ENCODE data around the gene ZNF665. TPM values are rescaled to one million over a fixed set of nuclear protein-coding genes. Genes with fewer than 3 reads are reported as not detected.

ZNF665 gene
- total and polyA plus RNA-seq, 8 donors, result 0.72 to 9.5 (median 2.0) TPM

- TF ChIP-seq POLR2A (IDR thresholded peaks at IDR 0.05) (no peak), EP300 (IDR thresholded peaks at IDR 0.05) (no peak), POLR2AphosphoS5 (IDR thresholded peaks at IDR 0.05) (no peak), CTCF (IDR thresholded peaks at IDR 0.05) (no peak)
- intact Hi-C loops (cut with DNase I; ENCODE audit: low total_unique reads), result no loop called here
- Histone ChIP-seq H3K4me1 (no peaks in the 10 kb centered on the region), H3K4me3 (no peak overlapping the region), H3K9me3 (peaks cover 46 to 94% (median 82%) of the 10 kb centered on the region in 4 donors), H3K27ac (no peak overlapping the region), H3K27me3 (no peaks in the 10 kb centered on the region), H3K36me3 (peaks cover 44 to 95% (median 95%) of the 10 kb centered on the region in 4 donors)
- no peak for DNase-seq
Measured at GRCh38 chr19:53147645-53148044, 45.5 kb downstream of the ZNF665 start.

- DNase-seq, result no peak
- Histone ChIP-seq H3K9me3 (peaks cover 43 to 95% (median 78%) of the 10 kb centered on the region in 4 donors), H3K36me3 (peaks cover 18 to 43% (median 40%) of the 10 kb centered on the region in 4 donors), H3K4me3 (no peak overlapping the region), H3K27ac (no peak overlapping the region), H3K27me3 (no peaks in the 10 kb centered on the region), H3K4me1 (no peaks in the 10 kb centered on the region)
- no peak for TF ChIP-seq EP300 (IDR thresholded peaks at IDR 0.05)
- no peak for TF ChIP-seq POLR2A (IDR thresholded peaks at IDR 0.05)
- no peak for TF ChIP-seq POLR2AphosphoS5 (IDR thresholded peaks at IDR 0.05)
- TF ChIP-seq CTCF (IDR thresholded peaks at IDR 0.05), result no peak
- intact Hi-C loops (cut with DNase I; ENCODE audit: low total_unique reads), result no loop called here
- whole genome bisulfite sequencing, 5 donors, result 98 to 99% (median 98%) methylated on average over 4 of the region's 4 CpGs
Measured at GRCh38 chr19:53140351-53140750, 52.8 kb downstream of the ZNF665 start.

GRCh38 chr19:53136432-53136831, 56.7 kb downstream of the ZNF665 start:
- no peak overlapping the region for H3K4me3 ChIP-seq
- DNase-seq, result no peak
- H3K4me1 ChIP-seq, result peaks cover 0 to 17% (median 8%) of the 10 kb centered on the region in 4 donors
- no peak overlapping the region for H3K27ac ChIP-seq
- intact Hi-C loops (cut with DNase I; ENCODE audit: low total_unique reads), result no loop called here
- peaks cover 23 to 88% (median 62%) of the 10 kb centered on the region in 4 donors for H3K9me3 ChIP-seq
- WGBS, 5 donors, result 92 to 99% (median 94%) methylated on average over 3 of the region's 3 CpGs
- TF ChIP-seq EP300 (IDR thresholded peaks at IDR 0.05), result no peak
- no peak for TF ChIP-seq POLR2AphosphoS5 (IDR thresholded peaks at IDR 0.05)
- no peak for TF ChIP-seq POLR2A (IDR thresholded peaks at IDR 0.05)
- no peak for TF ChIP-seq CTCF (IDR thresholded peaks at IDR 0.05)
- H3K27me3 ChIP-seq, result no peaks in the 10 kb centered on the region
- peaks cover 0 to 8% (median 6%) of the 10 kb centered on the region in 4 donors for H3K36me3 ChIP-seq

GRCh38 chr19:53132141-53132991, 60.8 kb downstream of the ZNF665 start, which contains the start of gene ZNF415:
ZNF415 (minus strand) TSS chr19:53132910; CDS start chr19:53122676, 10,234 bp downstream.
- Histone ChIP-seq H3K27me3 (no peaks in the 10 kb centered on the region), H3K27ac (peak within 1 kb of the TSS; percentile 72 to 79 (median 76)), H3K4me1 (peaks cover 0 to 20% (median 9%) of the 10 kb centered on the region in 4 donors), H3K9me3 (peaks cover 0 to 48% (median 25%) of the 10 kb centered on the region in 4 donors), H3K4me3 (peak within 1 kb of the TSS; percentile 52 to 72 (median 60)), H3K36me3 (peaks cover 0 to 5% (median 0%) of the 10 kb centered on the region in 4 donors)
- peak; percentile 81 to 96 for DNase-seq
- WGBS, 5 donors, result 1 to 5% (median 2%) methylated on average over 42 to 51 of the region's 51 CpGs
- intact Hi-C loops (cut with DNase I; ENCODE audit: low total_unique reads), result no loop called here
- no peak for TF ChIP-seq CTCF (IDR thresholded peaks at IDR 0.05)
- TF ChIP-seq POLR2AphosphoS5 (IDR thresholded peaks at IDR 0.05), result peak in 2 of 3 donors; percentile 36 to 45
- no peak for TF ChIP-seq EP300 (IDR thresholded peaks at IDR 0.05)
- no peak for TF ChIP-seq POLR2A (IDR thresholded peaks at IDR 0.05)
